Hindlimb muscle (tissue), 1 donor: ENCODE results near the gene RNU1-2. TPM values are rescaled to one million over a fixed set of nuclear protein-coding genes. Genes with fewer than 3 reads are reported as not detected.
"Not testable (repeated sequence)": the region's sequence is repeated elsewhere in the genome, so short reads cannot be mapped to it uniquely, and the experiment has no call there.

Experiments used
- DNase-seq: peaks from one replicate; pipeline ENCODE4 v3.0.0-alpha.2; 2013
- polyA plus RNA-seq: library from polyadenylated mRNA; unstranded; fragments of 120-200 nt; gene quantifications from one replicate; pipeline ENCODE4 v1.2.1, GENCODE V29; 2013; ENCODE audit not compliant: insufficient read length

The RNU1-2 gene
- polyA plus RNA-seq, 1 donor = not detected

DNA sequence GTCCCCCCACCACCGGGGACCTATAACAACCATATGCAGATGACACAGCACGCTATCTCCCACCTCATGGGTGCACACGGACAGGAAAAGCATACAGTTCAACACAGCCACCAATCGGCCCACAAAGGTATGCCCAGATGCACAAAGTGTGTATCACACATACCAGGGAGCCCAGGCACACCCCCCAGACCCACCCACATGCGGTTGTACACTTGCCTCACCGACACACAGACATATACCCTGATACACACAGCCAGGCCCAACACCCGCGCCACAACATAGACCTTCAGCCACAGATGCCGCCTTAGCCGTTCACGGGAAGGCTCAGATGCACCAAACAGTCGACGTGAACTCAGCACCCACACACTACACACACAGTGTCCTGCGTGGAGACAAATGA, 31.5 kb downstream of the RNU1-2 start:
- no peak for DNase-seq

GRCh38 chr1:16927711-16928485, 32.1 kb downstream of the RNU1-2 start:
- DNase-seq = no peak

- not testable (repeated sequence) for DNase-seq
Observed at GRCh38 chr1:16929146-16930041, 33.6 kb downstream of the RNU1-2 start.

- not testable (repeated sequence) for DNase-seq
Observed at GRCh38 chr1:16931206-16931934, 35.6 kb downstream of the RNU1-2 start.

GRCh38 chr1:16933945-16934344, 38.2 kb downstream of the RNU1-2 start:
- DNase-seq = not testable (repeated sequence)

GRCh38 chr1:16936580-16936979, 40.8 kb downstream of the RNU1-2 start:
- DNase-seq = not testable (repeated sequence)

- no peak for DNase-seq
Observed at GRCh38 chr1:16938351-16939321, 42.9 kb downstream of the RNU1-2 start.

- not testable (repeated sequence) for DNase-seq
Observed at GRCh38 chr1:16939386-16940180, 43.8 kb downstream of the RNU1-2 start.

DNA sequence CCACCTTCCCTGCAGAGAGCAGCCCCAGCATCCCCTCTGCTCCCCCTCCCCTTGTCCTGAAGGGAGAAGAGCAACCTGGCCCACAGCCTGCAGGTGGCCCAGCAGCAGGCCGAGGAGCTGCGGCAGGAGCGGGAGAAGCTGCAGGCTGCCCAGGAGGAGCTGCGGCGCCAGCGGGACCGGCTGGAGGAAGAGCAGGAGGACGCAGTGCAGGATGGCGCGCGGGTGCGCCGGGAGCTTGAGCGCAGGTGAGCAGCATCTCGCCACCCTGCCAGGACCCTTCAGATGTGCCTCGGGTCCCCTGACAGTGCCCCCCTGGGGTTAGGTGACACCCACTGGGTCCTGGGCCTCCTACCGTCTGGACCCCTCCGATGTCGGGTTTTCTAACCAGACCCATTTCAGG, 48.3 kb downstream of the RNU1-2 start:
- DNase-seq = no peak

GRCh38 chr1:16945512-16945911, 49.7 kb downstream of the RNU1-2 start:
- DNase-seq = not testable (repeated sequence)

Other genes with a start within 250 kb of the RNU1-2 start
- gene RNU1-3, start 229.0 kb upstream of the RNU1-2 start, polyA plus RNA-seq = not detected
- not detected for gene RNU1-4, start 155.5 kb upstream of the RNU1-2 start, polyA plus RNA-seq
- gene CROCC, start 26.0 kb downstream of the RNU1-2 start, polyA plus RNA-seq = 38.8 TPM
- gene MFAP2, start 84.6 kb downstream of the RNU1-2 start, polyA plus RNA-seq = 70.4 TPM
- gene ATP13A2, start 115.9 kb downstream of the RNU1-2 start, polyA plus RNA-seq = 22.7 TPM
- 105 TPM for gene SDHB, start 158.1 kb downstream of the RNU1-2 start, polyA plus RNA-seq
- gene PADI2, start 223.5 kb downstream of the RNU1-2 start, polyA plus RNA-seq = 147 TPM